Pancreas (tissue), 10 donors: Measurements from ENCODE around the gene SEMA5A. TPM values are rescaled to one million over a fixed set of nuclear protein-coding genes. Genes with fewer than 3 reads are reported as not detected.
A peak's percentile ranks its signal among the peaks of the same experiment; 100 is the strongest.

Source experiments
- ATAC-seq, 4 donors: fragments of 200-7000 bp; cut with Tn5 transposase; one replicate each; pipeline versions ENCODE4 v1.8.0 to v1.9.1; 2020; ENCODE audit warnings: mild to moderate bottlenecking in 4 of 4, moderate library complexity in 4 of 4
- DNase-seq, 6 donors: peaks; one replicate each; pipeline ENCODE4 v3.0.0-alpha.2; 2020
- FAIRE-seq: peaks from 2 replicates; lab custom pipeline; 2012; peaks lifted over from hg19 to GRCh38; lab: Jason Lieb, UNC
- H3K27ac ChIP-seq, 4 donors: fragments of 200-600 bp; sonication (generic); 1 replicate in 3 of 4; 2 replicates in 1 of 4; pipeline versions ENCODE4 v1.5.0 to v1.8.0; 2020
- H3K27me3 ChIP-seq, 4 donors: fragments of 200-600 bp; one replicate each; pipeline ENCODE4 v1.8.0; 2021
- H3K36me3 ChIP-seq, 3 donors: fragments of 200-600 bp; sonication (generic) in 1 of 3; one replicate each; pipeline versions ENCODE4 v1.5.0 to v1.8.0; 2020 to 2021
- H3K4me1 ChIP-seq, 3 donors: fragments of 200-600 bp; one replicate each; pipeline ENCODE4 v1.8.0; 2021
- H3K4me3 ChIP-seq, 4 donors: fragments of 200-600 bp; sonication (generic) in 2 of 4; one replicate each; pipeline versions ENCODE4 v1.5.0 to v1.8.0; 2020 to 2021
- H3K9me3 ChIP-seq, 4 donors: fragments of 200-600 bp; one replicate each; pipeline ENCODE4 v1.8.0; 2021
- WGBS, 2 donors: extraction: QIAGEN DNeasy Blood & Tissue Kit; methylation state at CpG; one replicate each; pipeline ENCODE4 v1.1.7; 2013; 5-methylcytosine and 5-hydroxymethylcytosine counted together
- intact Hi-C, 3 donors: fragments of 100-400 bp; cut with DNase I; formaldehyde crosslinking; loops; one replicate each; pipeline versions ENCODE4 v1.11.1 to v1.14.2; 2022
- polyA plus RNA-seq, 2 donors: library from polyadenylated mRNA; stranded (reverse); fragments of 200-250 nt; gene quantifications; one replicate each; pipeline ENCODE4 v1.2.3, GENCODE V29; 2013
- total RNA-seq, 6 donors: library from RNA; stranded (reverse); fragmentation: NEBNext Ultra II Directional in 4 of 6; extraction: Animal tissue kit (Norgen Biotek cat#: 25700) in 4 of 6; gene quantifications; one replicate each; pipeline versions ENCODE4 v1.2.1 to v1.2.4, GENCODE V29; 2021 to 2023
- TF ChIP-seq, protein P1 (sequence below), 4 donors: fragments of 200-600 bp; sonication (generic) in 3 of 4; IDR thresholded peaks; one replicate each; pipeline versions ENCODE4 v1.5.0 to v1.8.0; 2021; ENCODE audit warnings: antibody characterized with exemption in 4 of 4
- donor health status: healthy with polysubstance abuse.
- donor health status: DM: no; HTN: no; CAD: no; lungs with moderate emphysema.
- donor health status: DM: no; HTN: no; CAD: no.
- donor health status: control.
- donor health status: control.
- donor health status: Bipolar disorder and iron deficiency.
- donor health status: DM: yes; HTN: yes; CAD: no.
- donor health status: DM: no; HTN: no; CAD: no.
- donor health status: DM: no; HTN: no; CAD: no.
- donor health status: DM: yes; HTN: yes; CAD: no.

Gene SEMA5A
- total and polyA plus RNA-seq, 8 donors = 0.91 to 14.0 (median 6.4) TPM

DNA sequence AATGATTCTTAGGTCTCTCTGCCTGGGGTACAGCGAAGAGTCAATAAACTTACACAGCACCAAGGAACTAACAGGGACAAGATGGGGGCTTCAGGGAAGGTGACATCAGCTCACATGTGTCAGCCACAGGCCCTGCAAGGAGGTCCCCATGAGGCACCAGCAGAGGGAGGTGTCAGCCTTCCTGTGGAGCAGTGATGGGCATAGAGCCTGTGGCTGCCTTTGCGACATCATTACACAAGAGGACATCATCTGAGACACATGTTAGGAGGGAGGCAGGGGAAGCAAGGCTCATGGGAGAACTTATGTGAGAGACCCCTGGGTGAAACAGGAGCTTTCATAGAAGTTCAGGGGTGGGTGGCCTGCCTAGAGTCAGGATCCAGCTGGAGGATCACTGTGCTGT is 389.6 kb downstream of the SEMA5A start:
- 94 to 98% methylated on average over 2 of the region's 2 CpGs for WGBS, 2 donors
- intact Hi-C loops = no loop called here
- H3K36me3 ChIP-seq = no peaks in the 10 kb centered on the region
- no peaks in the 10 kb centered on the region for H3K4me1 ChIP-seq
- H3K4me3 ChIP-seq = no peak overlapping the region
- no peaks in the 10 kb centered on the region for H3K27me3 ChIP-seq
- DNase-seq (no peak), FAIRE-seq (no peak), ATAC-seq (peak in 1 of 4 donors; percentile 50)
- TF ChIP-seq, protein P1, sequence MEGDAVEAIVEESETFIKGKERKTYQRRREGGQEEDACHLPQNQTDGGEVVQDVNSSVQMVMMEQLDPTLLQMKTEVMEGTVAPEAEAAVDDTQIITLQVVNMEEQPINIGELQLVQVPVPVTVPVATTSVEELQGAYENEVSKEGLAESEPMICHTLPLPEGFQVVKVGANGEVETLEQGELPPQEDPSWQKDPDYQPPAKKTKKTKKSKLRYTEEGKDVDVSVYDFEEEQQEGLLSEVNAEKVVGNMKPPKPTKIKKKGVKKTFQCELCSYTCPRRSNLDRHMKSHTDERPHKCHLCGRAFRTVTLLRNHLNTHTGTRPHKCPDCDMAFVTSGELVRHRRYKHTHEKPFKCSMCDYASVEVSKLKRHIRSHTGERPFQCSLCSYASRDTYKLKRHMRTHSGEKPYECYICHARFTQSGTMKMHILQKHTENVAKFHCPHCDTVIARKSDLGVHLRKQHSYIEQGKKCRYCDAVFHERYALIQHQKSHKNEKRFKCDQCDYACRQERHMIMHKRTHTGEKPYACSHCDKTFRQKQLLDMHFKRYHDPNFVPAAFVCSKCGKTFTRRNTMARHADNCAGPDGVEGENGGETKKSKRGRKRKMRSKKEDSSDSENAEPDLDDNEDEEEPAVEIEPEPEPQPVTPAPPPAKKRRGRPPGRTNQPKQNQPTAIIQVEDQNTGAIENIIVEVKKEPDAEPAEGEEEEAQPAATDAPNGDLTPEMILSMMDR (IDR thresholded peaks at IDR 0.05) = no peak
- no peak overlapping the region for H3K27ac ChIP-seq
- H3K9me3 ChIP-seq = no peaks in the 10 kb centered on the region

DNA sequence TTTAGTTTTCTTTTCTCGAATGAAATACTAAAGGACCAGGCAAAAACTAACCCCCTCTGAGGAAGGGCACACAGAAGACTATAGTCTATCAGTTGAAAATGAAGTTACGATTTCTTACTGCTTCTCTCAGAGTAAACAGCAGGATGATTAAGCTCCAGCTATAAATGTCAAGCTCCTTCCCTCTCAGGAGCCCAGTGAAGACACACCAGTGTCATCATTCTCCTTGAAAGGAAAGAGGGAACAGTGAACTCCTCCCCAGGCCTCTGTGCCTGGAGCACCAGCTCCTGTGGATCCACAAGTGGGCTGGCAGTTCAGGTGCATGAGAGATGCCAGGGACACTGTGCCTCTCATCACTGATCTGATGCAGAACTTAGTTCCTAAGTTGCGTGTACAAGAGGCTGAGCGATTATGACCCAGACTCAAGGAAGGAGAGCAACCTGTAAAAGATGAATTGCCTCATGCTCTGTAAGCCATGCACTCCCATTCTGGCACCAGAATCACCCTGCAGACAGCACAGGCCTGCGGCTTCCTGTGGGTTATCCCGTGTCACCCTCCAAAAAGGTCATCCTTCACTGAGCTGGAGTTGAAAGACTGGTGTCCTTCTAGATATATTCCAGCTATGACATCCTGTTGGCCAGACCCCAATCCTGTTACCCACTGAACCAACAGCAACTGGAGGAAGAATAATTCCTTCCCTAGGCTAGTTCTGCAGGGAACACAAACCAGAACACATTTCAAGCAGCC is 394.0 kb downstream of the SEMA5A start:
- DNase-seq (no peak), ATAC-seq (no peak), FAIRE-seq (no peak)
- TF ChIP-seq, protein P1 (IDR thresholded peaks at IDR 0.05) = no peak
- Histone ChIP-seq H3K27ac (no peak overlapping the region), H3K4me1 (no peaks in the 10 kb centered on the region), H3K9me3 (no peaks in the 10 kb centered on the region), H3K27me3 (no peaks in the 10 kb centered on the region), H3K36me3 (no peaks in the 10 kb centered on the region), H3K4me3 (no peak overlapping the region)
- WGBS, 2 donors = 75 to 78% methylated on average over 6 of the region's 6 CpGs
- intact Hi-C loops = no loop called here

DNA sequence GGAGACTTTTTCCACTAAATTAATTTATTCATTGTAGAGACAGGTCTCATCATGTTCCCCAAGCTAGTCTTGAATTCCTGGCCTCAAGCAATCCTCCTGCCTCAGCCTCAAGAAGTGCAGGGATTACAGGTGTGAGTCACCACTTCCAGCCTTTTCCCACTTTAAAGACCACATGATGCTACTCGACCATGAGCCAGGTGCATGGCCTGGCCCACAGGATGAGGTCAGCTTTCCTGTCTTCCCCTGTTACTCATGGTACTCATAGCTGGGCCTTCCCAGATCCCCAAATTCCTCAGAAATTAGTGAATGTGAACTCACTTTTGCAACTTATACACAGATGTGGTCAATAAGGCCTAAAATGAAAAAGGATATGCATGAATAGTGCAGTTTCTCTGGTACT is 395.9 kb downstream of the SEMA5A start:
- no peaks in the 10 kb centered on the region for H3K4me1 ChIP-seq
- 76 to 77% methylated on average over 1 of the region's 1 CpG for WGBS, 2 donors
- no peak for ATAC-seq
- no peak for FAIRE-seq
- no peaks in the 10 kb centered on the region for H3K27me3 ChIP-seq
- TF ChIP-seq, protein P1 (IDR thresholded peaks at IDR 0.05) = no peak
- no peaks in the 10 kb centered on the region for H3K9me3 ChIP-seq
- no peaks in the 10 kb centered on the region for H3K36me3 ChIP-seq
- no peak overlapping the region for H3K4me3 ChIP-seq
- H3K27ac ChIP-seq = no peak overlapping the region
- intact Hi-C loops = no loop called here
- no peak for DNase-seq

DNA sequence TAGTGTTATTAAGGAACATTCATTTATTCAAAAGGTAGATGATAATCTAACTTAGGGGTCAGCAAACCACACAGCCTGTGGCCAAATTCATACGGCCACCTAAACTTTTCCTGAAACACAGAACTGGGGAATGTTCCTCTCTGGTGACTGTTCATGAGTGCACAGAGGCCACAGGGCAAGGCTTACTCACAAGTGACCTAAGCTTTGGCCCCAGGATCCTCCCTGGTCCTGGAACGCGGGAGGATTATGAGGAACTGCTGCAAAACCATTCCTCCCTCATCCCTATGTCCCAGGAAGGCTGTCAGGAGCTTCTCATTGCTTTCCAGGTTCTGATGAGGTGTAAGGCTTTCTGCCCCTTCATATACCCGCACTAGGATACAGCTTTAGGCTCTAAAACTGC is 397.6 kb downstream of the SEMA5A start:
- Histone ChIP-seq H3K36me3 (no peaks in the 10 kb centered on the region), H3K9me3 (no peaks in the 10 kb centered on the region), H3K4me1 (no peaks in the 10 kb centered on the region), H3K27ac (no peak overlapping the region), H3K27me3 (no peaks in the 10 kb centered on the region), H3K4me3 (no peak overlapping the region)
- no peak for ATAC-seq
- TF ChIP-seq, protein P1 (IDR thresholded peaks at IDR 0.05) = no peak
- DNase-seq = no peak
- no peak for FAIRE-seq
- WGBS, 2 donors = 87 to 94% methylated on average over 4 of the region's 4 CpGs
- intact Hi-C loops = no loop called here

DNA sequence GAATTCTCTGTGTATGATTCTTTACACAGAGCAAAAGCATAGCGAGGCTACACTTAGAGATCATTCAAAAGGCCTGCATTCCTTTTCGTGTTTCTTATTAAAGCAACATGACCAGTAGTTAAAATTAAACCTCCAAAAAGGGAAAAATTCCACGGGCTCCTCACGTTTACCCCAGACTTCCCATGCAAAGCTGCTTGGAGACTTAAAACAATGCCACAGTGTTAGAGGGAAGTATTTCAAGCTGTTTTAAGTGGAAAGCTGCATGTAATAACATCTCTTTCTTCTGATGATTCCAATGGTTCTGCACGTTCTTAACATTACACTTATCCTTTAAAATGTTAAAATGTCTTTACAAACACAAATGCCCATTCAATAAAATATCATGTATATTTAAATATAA is 405.2 kb downstream of the SEMA5A start:
- Histone ChIP-seq H3K27ac (no peak overlapping the region), H3K36me3 (no peaks in the 10 kb centered on the region), H3K4me3 (no peak overlapping the region), H3K9me3 (no peaks in the 10 kb centered on the region), H3K4me1 (no peaks in the 10 kb centered on the region), H3K27me3 (no peaks in the 10 kb centered on the region)
- no peak for ATAC-seq
- TF ChIP-seq, protein P1 (IDR thresholded peaks at IDR 0.05) = no peak
- 64 to 70% methylated on average over 5 of the region's 5 CpGs for WGBS, 2 donors
- no peak for DNase-seq
- intact Hi-C loops = no loop called here
- no peak for FAIRE-seq
